Body of pancreas (tissue), 4 donors: ENCODE results near the gene SRGAP1. TPM values are rescaled to one million over a fixed set of nuclear protein-coding genes. Genes with fewer than 3 reads are reported as not detected.

ENCODE experiments used
- ATAC-seq: fragments of 150-250 bp; one replicate; pipeline ENCODE4 v1.9.1; 2016
- DNase-seq, 4 donors: peaks; one replicate each; pipeline ENCODE4 v3.0.0-alpha.2; 2019
- H3K27ac ChIP-seq, 4 donors: fragments of 200-600 bp; sonication (generic); 1 replicate in 3 of 4; 2 replicates in 1 of 4; pipeline versions ENCODE4 v1.5.1 to v1.6.1; 2016 to 2019; ENCODE audit warnings: mild to moderate bottlenecking in 1 of 4, mixed read lengths in 1 of 4, moderate library complexity in 1 of 4
- H3K27me3 ChIP-seq, 2 donors: fragments of 200-600 bp; sonication (generic); one replicate each; pipeline ENCODE4 v1.6.0; 2016; ENCODE audit warnings: mild to moderate bottlenecking in 1 of 2
- H3K36me3 ChIP-seq, 2 donors: fragments of 200-600 bp; sonication (generic); replicated peaks in 1 of 2; 2 replicates each; pipeline ENCODE4 v1.5.1; 2016; ENCODE audit warnings: low read depth in 2 of 2; ENCODE audit not compliant: insufficient read depth in 1 of 2
- H3K4me1 ChIP-seq: fragments of 200-600 bp; sonication (generic); one replicate; pipeline ENCODE4 v1.6.0; 2016
- H3K4me3 ChIP-seq, 2 donors: fragments of 200-600 bp; sonication (generic); 1 replicate in 1 of 2; 2 replicates in 1 of 2; pipeline ENCODE4 v1.5.1; 2016 to 2019
- H3K9me3 ChIP-seq, 3 donors: fragments of 200-600 bp; sonication (generic); 1 replicate in 2 of 3; 2 replicates in 1 of 3; pipeline ENCODE4 v1.5.1; 2016
- POLR2A ChIP-seq, 3 donors: fragments of 450-650 bp; IDR thresholded peaks; one replicate each; pipeline ENCODE4 v1.6.1; 2016; ENCODE audit warnings: antibody characterized with exemption in 3 of 3, mild to moderate bottlenecking in 2 of 3
- WGBS, 2 donors: methylation state at CpG; one replicate each; pipeline ENCODE4 v1.1.5; 2017; 5-methylcytosine and 5-hydroxymethylcytosine counted together
- intact Hi-C: fragments of 100-400 bp; cut with DNase I; formaldehyde crosslinking; loops from one replicate; pipeline ENCODE4 v1.15.1; 2023
- total RNA-seq, 2 donors: library from RNA; depleted of rRNA; stranded (reverse); fragments of >200 nt; gene quantifications; one replicate each; pipeline ENCODE4 v1.1.0, GENCODE V29; 2016
- TF ChIP-seq, protein P1 (sequence below), 7 experiments: fragments of 450-650 bp in 4 of 7; fragments of 200-600 bp in 3 of 7; sonication (generic) in 3 of 7; IDR thresholded peaks; one replicate each; pipeline ENCODE4 v1.5.1; 2016 to 2019; ENCODE audit warnings: antibody characterized with exemption in 7 of 7

The SRGAP1 gene
- total RNA-seq, 2 donors from 2014 or later, result 8.8 to 14.8 TPM

DNA sequence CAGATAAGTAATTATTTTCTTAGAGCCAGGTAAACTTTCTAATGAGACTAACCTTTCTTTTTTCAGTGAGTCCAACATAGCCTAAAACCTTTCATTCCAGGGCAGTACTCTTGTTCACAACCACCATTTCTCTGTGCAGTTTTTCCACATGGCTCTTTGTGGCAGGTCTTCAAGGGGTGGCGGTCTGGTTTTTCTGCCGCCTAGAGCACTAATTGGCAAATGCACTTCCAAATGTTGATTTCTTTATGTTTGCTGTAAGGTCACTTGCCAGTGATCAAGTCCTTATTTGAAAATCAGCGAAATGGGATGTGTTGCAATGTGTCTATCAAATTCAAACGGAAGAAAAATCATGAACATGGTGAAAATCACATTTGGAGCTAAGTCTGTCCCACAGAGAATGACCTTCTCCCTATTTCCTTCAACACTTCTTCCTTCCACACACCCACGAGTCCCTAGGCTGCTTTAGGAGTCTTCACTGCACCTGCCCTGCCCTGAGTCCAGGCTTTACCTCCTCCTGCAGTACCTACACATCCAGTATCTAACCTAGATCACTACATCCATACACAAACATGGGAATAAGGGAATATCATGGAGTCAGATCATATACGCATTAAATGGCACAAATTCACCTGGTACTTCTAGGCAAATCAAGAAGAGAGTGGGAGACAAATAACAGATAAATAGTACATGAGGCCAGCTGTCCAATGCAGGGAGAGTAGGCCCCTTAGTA is 1.9 kb downstream of the SRGAP1 start:
- intact Hi-C loops, result no loop called here
- DNase-seq (peak in 2 of 4 donors; percentile 27 to 34), ATAC-seq (no peak)
- peaks cover 49% of the 10 kb centered on the region for H3K4me1 ChIP-seq
- no peaks in the 10 kb centered on the region for H3K9me3 ChIP-seq
- TF ChIP-seq, protein P1, sequence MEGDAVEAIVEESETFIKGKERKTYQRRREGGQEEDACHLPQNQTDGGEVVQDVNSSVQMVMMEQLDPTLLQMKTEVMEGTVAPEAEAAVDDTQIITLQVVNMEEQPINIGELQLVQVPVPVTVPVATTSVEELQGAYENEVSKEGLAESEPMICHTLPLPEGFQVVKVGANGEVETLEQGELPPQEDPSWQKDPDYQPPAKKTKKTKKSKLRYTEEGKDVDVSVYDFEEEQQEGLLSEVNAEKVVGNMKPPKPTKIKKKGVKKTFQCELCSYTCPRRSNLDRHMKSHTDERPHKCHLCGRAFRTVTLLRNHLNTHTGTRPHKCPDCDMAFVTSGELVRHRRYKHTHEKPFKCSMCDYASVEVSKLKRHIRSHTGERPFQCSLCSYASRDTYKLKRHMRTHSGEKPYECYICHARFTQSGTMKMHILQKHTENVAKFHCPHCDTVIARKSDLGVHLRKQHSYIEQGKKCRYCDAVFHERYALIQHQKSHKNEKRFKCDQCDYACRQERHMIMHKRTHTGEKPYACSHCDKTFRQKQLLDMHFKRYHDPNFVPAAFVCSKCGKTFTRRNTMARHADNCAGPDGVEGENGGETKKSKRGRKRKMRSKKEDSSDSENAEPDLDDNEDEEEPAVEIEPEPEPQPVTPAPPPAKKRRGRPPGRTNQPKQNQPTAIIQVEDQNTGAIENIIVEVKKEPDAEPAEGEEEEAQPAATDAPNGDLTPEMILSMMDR (IDR thresholded peaks at IDR 0.05), result peak in 3 of 7 experiments; percentile 23 to 34 (median 32)
- TF ChIP-seq POLR2A (IDR thresholded peaks at IDR 0.05), result no peak
- 31 to 40% methylated on average over 6 of the region's 6 CpGs for WGBS, 2 donors
- peak overlapping the region in 3 of 4 donors; percentile 91 to 93 (median 92) for H3K27ac ChIP-seq
- H3K36me3 ChIP-seq, result no peaks in the 10 kb centered on the region
- H3K4me3 ChIP-seq, result peak overlapping the region in 1 of 2 donors; percentile 91
- H3K27me3 ChIP-seq, result no peaks in the 10 kb centered on the region

DNA sequence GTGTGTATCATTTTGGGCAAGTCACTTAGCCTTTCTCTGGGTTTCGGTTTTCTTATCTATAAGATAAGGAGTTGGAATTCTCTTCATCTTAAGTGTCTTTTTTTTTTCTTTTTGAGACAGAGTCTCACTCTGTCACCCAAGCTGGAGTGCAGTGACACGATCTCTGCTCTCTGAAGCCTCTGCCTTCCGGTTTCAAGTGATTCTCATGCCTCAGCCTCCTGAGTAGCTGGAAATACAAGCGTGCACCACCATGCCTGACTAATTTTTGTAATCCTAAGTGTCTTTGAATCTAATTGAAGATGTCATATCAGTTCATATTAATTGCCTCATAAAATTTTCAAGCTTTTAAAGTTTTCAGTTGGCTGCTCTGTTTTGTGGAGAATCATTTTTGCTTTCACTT is 4.0 kb downstream of the SRGAP1 start:
- Histone ChIP-seq H3K27me3 (no peaks in the 10 kb centered on the region), H3K27ac (no peak overlapping the region), H3K4me1 (peaks cover 60% of the 10 kb centered on the region), H3K9me3 (no peaks in the 10 kb centered on the region), H3K36me3 (no peaks in the 10 kb centered on the region), H3K4me3 (no peak overlapping the region)
- intact Hi-C loops, result no loop called here
- no peak for DNase-seq
- no peak for ATAC-seq
- WGBS, 2 donors, result 71 to 76% methylated on average over 4 of the region's 4 CpGs
- TF ChIP-seq, protein P1 (IDR thresholded peaks at IDR 0.05), result no peak
- no peak for TF ChIP-seq POLR2A (IDR thresholded peaks at IDR 0.05)

DNA sequence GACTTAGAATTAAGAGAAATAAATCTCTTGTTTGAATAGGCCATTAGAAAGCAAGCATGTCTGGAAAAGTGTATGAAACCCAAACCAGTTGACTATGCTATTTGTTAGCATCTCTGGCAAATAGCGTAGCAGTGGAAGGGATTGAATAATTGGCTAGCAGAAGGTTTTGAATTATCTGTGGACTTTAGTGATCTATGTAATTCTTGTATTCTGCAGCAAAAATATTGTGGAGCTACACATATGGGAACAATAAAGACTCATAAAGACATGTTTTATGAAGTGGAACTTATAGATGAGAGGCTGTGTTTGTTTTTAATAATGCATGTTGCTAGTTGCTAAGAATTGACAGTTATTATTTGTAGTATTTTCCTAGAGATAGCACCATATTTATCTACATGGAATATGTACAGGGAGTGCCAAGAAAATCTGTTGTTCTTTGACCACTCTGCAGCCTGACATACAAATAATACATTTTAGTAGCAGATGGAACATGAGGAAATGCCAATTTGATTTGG is 4.7 kb downstream of the SRGAP1 start:
- no peaks in the 10 kb centered on the region for H3K9me3 ChIP-seq
- H3K4me1 ChIP-seq, result peaks cover 67% of the 10 kb centered on the region
- WGBS, 2 donors, result 76 to 92% methylated on average over 1 of the region's 1 CpG
- no peak overlapping the region for H3K4me3 ChIP-seq
- intact Hi-C loops, result no loop called here
- DNase-seq (no peak), ATAC-seq (no peak)
- no peaks in the 10 kb centered on the region for H3K36me3 ChIP-seq
- no peaks in the 10 kb centered on the region for H3K27me3 ChIP-seq
- TF ChIP-seq, protein P1 (IDR thresholded peaks at IDR 0.05), result no peak
- no peak for TF ChIP-seq POLR2A (IDR thresholded peaks at IDR 0.05)
- no peak overlapping the region for H3K27ac ChIP-seq

DNA sequence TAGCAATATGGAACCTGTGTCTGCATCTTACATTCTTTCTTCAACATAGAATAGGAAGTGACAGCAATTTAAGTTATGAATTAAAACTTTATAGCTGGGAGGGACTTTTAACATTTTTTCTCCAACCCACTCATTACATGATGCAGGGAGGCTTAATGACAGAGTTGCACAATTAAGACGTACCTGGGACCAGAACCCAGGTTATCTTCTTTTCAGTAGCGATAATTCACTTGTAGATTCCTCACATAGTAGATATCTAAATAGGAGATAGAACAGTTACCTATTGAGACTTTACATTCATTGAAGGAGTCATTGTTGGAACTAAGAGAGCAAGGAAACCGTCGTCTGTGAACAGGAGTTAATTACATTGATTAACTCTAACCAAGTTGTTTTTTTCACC is 5.1 kb downstream of the SRGAP1 start:
- no peaks in the 10 kb centered on the region for H3K36me3 ChIP-seq
- no peaks in the 10 kb centered on the region for H3K27me3 ChIP-seq
- H3K4me3 ChIP-seq, result no peak overlapping the region
- H3K27ac ChIP-seq, result no peak overlapping the region
- peaks cover 67% of the 10 kb centered on the region for H3K4me1 ChIP-seq
- no peaks in the 10 kb centered on the region for H3K9me3 ChIP-seq
- WGBS, 2 donors, result 38 to 50% methylated on average over 4 of the region's 4 CpGs
- intact Hi-C loops, result no loop called here
- ATAC-seq, result no peak
- no peak for DNase-seq
- TF ChIP-seq, protein P1 (IDR thresholded peaks at IDR 0.05), result no peak
- no peak for TF ChIP-seq POLR2A (IDR thresholded peaks at IDR 0.05)

DNA sequence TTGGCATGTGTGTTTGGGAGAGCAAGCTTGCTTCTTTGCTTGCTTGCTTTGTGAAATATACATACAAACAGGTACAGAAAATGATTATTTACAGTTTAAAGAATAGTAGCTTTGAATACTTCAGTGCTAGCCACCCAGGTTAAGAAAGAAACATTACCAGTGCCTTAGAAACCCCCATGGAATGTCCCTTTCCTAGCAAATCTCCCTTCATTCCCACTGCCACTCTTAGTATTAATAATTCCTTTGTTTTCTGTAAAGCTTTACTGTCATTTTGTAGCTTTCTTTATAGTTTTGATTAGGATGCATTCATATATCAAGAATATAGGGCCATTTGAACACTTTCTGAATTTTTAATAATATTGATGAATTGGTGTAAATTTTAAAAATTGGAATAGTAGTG is 9.5 kb downstream of the SRGAP1 start:
- Histone ChIP-seq H3K27ac (no peak overlapping the region), H3K27me3 (no peaks in the 10 kb centered on the region), H3K9me3 (no peaks in the 10 kb centered on the region), H3K4me3 (no peak overlapping the region), H3K4me1 (peaks cover 44% of the 10 kb centered on the region), H3K36me3 (no peaks in the 10 kb centered on the region)
- ATAC-seq (no peak), DNase-seq (no peak)
- TF ChIP-seq POLR2A (IDR thresholded peaks at IDR 0.05), result no peak
- TF ChIP-seq, protein P1 (IDR thresholded peaks at IDR 0.05), result no peak
- intact Hi-C loops, result no loop called here
